Ishikawa (cell line): ENCODE data around the gene GALNT9.

ENCODE experiments used
- EP300 ChIP-seq: IDR thresholded peaks from 2 replicates; pipeline ENCODE4 v1.6.1; 2012; ENCODE audit warnings: borderline replicate concordance
- FOXM1 ChIP-seq: IDR thresholded peaks from 2 replicates; pipeline ENCODE4 v1.6.1; 2012; ENCODE audit warnings: low read depth, borderline replicate concordance
- NFIC ChIP-seq: IDR thresholded peaks from 2 replicates; pipeline ENCODE4 v1.6.1; 2012
- RAD21 ChIP-seq: IDR thresholded peaks from 2 replicates; pipeline ENCODE4 v1.6.1; 2012; ENCODE audit warnings: low read depth
- REST ChIP-seq: IDR thresholded peaks from 2 replicates; pipeline ENCODE4 v1.6.1; 2012; ENCODE audit warnings: low read depth, mild to moderate bottlenecking
- TCF12 ChIP-seq: IDR thresholded peaks from 2 replicates; pipeline ENCODE4 v1.6.1; 2012; ENCODE audit warnings: low read depth
- YY1 ChIP-seq: IDR thresholded peaks from 2 replicates; pipeline ENCODE4 v1.6.1; 2012; ENCODE audit warnings: low read depth
- ZBTB7A ChIP-seq: IDR thresholded peaks from 2 replicates; pipeline ENCODE4 v1.6.1; 2012; ENCODE audit warnings: low read depth

DNA sequence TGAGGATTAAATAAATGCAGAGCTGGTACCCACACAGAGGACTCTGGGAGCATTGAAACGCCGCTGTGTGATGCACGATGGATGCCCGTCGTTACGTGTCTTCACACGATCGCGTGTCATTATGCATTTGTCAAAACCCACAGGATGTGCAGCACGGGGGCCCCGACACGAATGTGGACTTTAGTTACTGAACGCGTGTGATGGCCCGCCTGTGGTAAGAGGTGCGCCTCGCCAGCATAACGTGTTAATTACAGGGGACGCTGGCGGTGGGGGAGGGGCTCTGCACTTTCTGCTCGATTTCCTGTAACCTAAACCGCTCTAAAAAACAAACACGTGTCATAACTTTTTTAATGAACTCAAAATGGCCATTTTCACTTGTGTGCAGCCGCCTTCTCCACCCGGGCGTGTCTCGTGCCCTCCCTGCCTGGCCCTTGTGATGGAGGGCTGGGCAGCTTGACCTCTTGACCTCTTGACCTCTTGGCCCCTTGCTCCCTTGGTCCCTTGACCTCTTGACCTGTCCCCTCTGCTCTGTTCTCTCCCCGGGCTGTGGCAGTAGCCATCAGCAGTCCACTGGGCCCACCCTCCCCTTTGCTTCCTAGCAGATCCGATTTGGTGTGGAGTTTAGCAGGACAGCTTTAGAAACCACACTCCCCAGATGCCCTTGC is 33.7 kb upstream of the GALNT9 start:
- no peak for TF ChIP-seq NFIC
- no peak for TF ChIP-seq REST
- no peak for TF ChIP-seq EP300
- no peak for TF ChIP-seq RAD21
- no peak for TF ChIP-seq YY1
- TF ChIP-seq TCF12 = no peak
- no peak for TF ChIP-seq ZBTB7A
- TF ChIP-seq FOXM1 = no peak
